Sigmoid colon (tissue), 7 donors: Measurements from ENCODE around the gene LPCAT1. TPM values are rescaled to one million over a fixed set of nuclear protein-coding genes. Genes with fewer than 3 reads are reported as not detected.

ENCODE experiments used
- DNase-seq: peaks from one replicate; pipeline ENCODE4 v3.0.0-alpha.2; 2019
- H3K27ac ChIP-seq, 4 donors: fragments of 200-600 bp; sonication (generic); one replicate each; pipeline ENCODE4 v1.5.1; 2016 to 2019; ENCODE audit warnings: mild to moderate bottlenecking in 1 of 4
- H3K27me3 ChIP-seq, 3 donors: fragments of 200-600 bp; sonication (generic); one replicate each; pipeline ENCODE4 v1.5.1; 2019; ENCODE audit warnings: mild to moderate bottlenecking in 1 of 3
- H3K36me3 ChIP-seq, 4 donors: fragments of 200-600 bp; sonication (generic); one replicate each; pipeline ENCODE4 v1.5.1; 2016 to 2019
- H3K4me1 ChIP-seq, 4 donors: fragments of 200-600 bp; sonication (generic); one replicate each; pipeline ENCODE4 v1.5.1; 2017 to 2019
- H3K4me3 ChIP-seq, 4 donors: fragments of 200-600 bp; sonication (generic); one replicate each; pipeline ENCODE4 v1.5.1; 2017 to 2019; ENCODE audit warnings: mild to moderate bottlenecking in 2 of 4, moderate library complexity in 1 of 4
- H3K9me3 ChIP-seq, 4 donors: fragments of 200-600 bp in 3 of 4; sonication (generic) in 3 of 4; one replicate each; pipeline versions ENCODE4 v1.5.1 to v1.6.1; 2013 to 2019
- EP300 ChIP-seq, 4 donors: sonication (generic); formaldehyde crosslinking; IDR thresholded peaks; one replicate each; pipeline ENCODE4 v1.6.1; 2017; ENCODE audit warnings: antibody characterized with exemption in 4 of 4
- POLR2A ChIP-seq, 2 donors: fragments of 450-650 bp; IDR thresholded peaks; one replicate each; pipeline ENCODE4 v1.6.1; 2016; ENCODE audit warnings: antibody characterized with exemption in 2 of 2, mild to moderate bottlenecking in 2 of 2, moderate library complexity in 2 of 2
- POLR2AphosphoS5 ChIP-seq, 4 donors: sonication (generic); formaldehyde crosslinking; IDR thresholded peaks; one replicate each; pipeline ENCODE4 v1.6.1; 2017; ENCODE audit warnings: antibody characterized with exemption in 4 of 4
- WGBS, 2 donors: extraction: QIAGEN DNeasy Blood & Tissue Kit; methylation state at CpG; one replicate each; pipeline ENCODE4 v1.1.7; 2013; 5-methylcytosine and 5-hydroxymethylcytosine counted together
- intact Hi-C: fragments of 100-400 bp; cut with DNase I; formaldehyde crosslinking; loops from one replicate; pipeline ENCODE4 v1.15.1; 2023
- polyA plus RNA-seq, 3 donors: library from polyadenylated mRNA; stranded (reverse); fragments of 200-250 nt; gene quantifications; one replicate each; pipeline ENCODE4 v1.2.3, GENCODE V29; 2013
- total RNA-seq, 4 donors: library from RNA; depleted of rRNA; stranded (reverse); fragments of >200 nt; gene quantifications; one replicate each; pipeline ENCODE4 v1.1.0, GENCODE V29; 2016
- TF ChIP-seq, protein P1 (sequence below), 4 experiments: fragments of 450-650 bp in 3 of 4; fragments of 200-600 bp in 1 of 4; IDR thresholded peaks; one replicate each; pipeline ENCODE4 v1.5.1; 2016 to 2019; ENCODE audit warnings: antibody characterized with exemption in 4 of 4, mild to moderate bottlenecking in 3 of 4, moderate library complexity in 2 of 4
- donor health status: healthy with polysubstance abuse.
- donor health status: Bipolar disorder and iron deficiency.
- donor health status: healthy.

LPCAT1 gene
- total and polyA plus RNA-seq, 7 donors: 4.2 to 35.1 (median 22.2) TPM

DNA sequence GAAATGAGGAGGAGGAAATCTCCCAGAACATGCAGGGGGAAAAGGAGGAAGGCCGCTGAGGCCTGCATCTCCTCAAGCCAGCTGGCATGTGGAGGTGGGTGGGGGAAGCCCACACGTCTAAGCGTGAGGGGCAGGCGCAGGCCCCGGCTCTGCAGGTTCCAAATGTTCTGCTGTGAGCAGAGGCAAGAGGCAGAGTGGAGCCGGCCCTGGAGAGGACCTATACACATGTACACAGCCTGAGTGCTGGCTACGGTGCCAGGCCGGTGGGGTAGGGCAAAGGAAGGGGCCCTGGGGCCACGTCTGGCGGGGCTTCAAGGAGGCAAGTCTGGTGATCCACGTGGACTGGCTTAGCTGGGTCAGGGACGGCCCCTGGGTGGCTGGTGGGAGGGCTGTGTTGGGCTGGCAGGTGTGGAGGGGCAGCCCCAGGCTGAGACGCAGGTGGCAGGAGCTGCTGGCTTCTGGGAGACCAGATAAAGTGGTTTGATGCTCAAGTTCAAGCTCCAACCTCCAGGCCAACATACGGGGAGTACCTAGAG lies 26.4 kb downstream of the LPCAT1 start:
- no peaks in the 10 kb centered on the region for H3K27me3 ChIP-seq
- H3K4me3 ChIP-seq: no peak overlapping the region
- 64 to 86% methylated on average over 14 of the region's 14 CpGs for WGBS, 2 donors

GRCh38 chr5:1495525-1495897 lies 28.2 kb downstream of the LPCAT1 start:
- Histone ChIP-seq H3K4me3 (no peak overlapping the region), H3K27me3 (no peaks in the 10 kb centered on the region), H3K9me3 (no peaks in the 10 kb centered on the region), H3K4me1 (peaks cover 0 to 20% (median 18%) of the 10 kb centered on the region in 4 donors), H3K27ac (no peak overlapping the region), H3K36me3 (peaks cover 0 to 39% (median 12%) of the 10 kb centered on the region in 4 donors)
- 59 to 76% methylated on average over 6 of the region's 6 CpGs for WGBS, 2 donors
- no peak for DNase-seq
- intact Hi-C loops: no loop called here
- TF ChIP-seq, protein P1, sequence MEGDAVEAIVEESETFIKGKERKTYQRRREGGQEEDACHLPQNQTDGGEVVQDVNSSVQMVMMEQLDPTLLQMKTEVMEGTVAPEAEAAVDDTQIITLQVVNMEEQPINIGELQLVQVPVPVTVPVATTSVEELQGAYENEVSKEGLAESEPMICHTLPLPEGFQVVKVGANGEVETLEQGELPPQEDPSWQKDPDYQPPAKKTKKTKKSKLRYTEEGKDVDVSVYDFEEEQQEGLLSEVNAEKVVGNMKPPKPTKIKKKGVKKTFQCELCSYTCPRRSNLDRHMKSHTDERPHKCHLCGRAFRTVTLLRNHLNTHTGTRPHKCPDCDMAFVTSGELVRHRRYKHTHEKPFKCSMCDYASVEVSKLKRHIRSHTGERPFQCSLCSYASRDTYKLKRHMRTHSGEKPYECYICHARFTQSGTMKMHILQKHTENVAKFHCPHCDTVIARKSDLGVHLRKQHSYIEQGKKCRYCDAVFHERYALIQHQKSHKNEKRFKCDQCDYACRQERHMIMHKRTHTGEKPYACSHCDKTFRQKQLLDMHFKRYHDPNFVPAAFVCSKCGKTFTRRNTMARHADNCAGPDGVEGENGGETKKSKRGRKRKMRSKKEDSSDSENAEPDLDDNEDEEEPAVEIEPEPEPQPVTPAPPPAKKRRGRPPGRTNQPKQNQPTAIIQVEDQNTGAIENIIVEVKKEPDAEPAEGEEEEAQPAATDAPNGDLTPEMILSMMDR (IDR thresholded peaks at IDR 0.05): no peak
- TF ChIP-seq POLR2A (IDR thresholded peaks at IDR 0.05): no peak
- no peak for TF ChIP-seq POLR2AphosphoS5 (IDR thresholded peaks at IDR 0.05)
- TF ChIP-seq EP300 (IDR thresholded peaks at IDR 0.05): no peak

More for the DNA sequence above, 26.4 kb downstream of the LPCAT1 start:
- TF ChIP-seq POLR2A (IDR thresholded peaks at IDR 0.05) (no peak), POLR2AphosphoS5 (IDR thresholded peaks at IDR 0.05) (no peak), EP300 (IDR thresholded peaks at IDR 0.05) (no peak)
- TF ChIP-seq, protein P1 (IDR thresholded peaks at IDR 0.05): no peak
- intact Hi-C loops: no loop called here
- no peak for DNase-seq
- H3K9me3 ChIP-seq: no peaks in the 10 kb centered on the region
- H3K4me1 ChIP-seq: peaks cover 0 to 37% (median 26%) of the 10 kb centered on the region in 4 donors
- no peak overlapping the region for H3K27ac ChIP-seq
- H3K36me3 ChIP-seq: peaks cover 0 to 26% (median 6%) of the 10 kb centered on the region in 4 donors

- TF ChIP-seq, protein P1 (IDR thresholded peaks at IDR 0.05): no peak
- TF ChIP-seq EP300 (IDR thresholded peaks at IDR 0.05) (no peak), POLR2AphosphoS5 (IDR thresholded peaks at IDR 0.05) (peak in 1 of 4 donors; percentile 4)
- peaks cover 0 to 15% (median 13%) of the 10 kb centered on the region in 4 donors for H3K4me1 ChIP-seq
- 65 to 89% methylated on average over 50 of the region's 50 CpGs for WGBS, 2 donors
- H3K27me3 ChIP-seq: no peaks in the 10 kb centered on the region
- intact Hi-C loops: no loop called here
- H3K4me3 ChIP-seq: no peak overlapping the region
- DNase-seq: no peak
- H3K36me3 ChIP-seq: peaks cover 0 to 45% (median 12%) of the 10 kb centered on the region in 4 donors
- H3K27ac ChIP-seq: no peak overlapping the region
- H3K9me3 ChIP-seq: no peaks in the 10 kb centered on the region
Observed at GRCh38 chr5:1494780-1495524, 28.8 kb downstream of the LPCAT1 start.

DNA sequence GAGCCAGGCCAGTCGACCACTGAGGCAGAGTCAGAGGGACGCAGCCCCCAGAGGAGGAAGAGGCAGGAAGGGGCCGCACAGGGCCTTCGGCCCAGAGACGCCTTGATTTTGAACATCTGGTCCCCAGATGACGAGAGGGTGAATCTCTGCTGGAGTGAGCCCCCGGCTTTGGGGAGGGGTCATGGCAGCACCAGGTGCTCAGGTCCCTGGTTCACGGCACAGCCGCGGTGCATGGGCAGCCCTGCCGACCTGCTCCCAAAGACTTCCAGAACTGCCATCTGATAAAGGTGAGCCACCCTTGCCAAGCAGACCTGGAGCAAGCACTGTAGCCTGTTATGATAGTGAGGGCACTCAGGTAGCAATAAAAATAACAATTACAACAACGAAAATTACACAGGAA lies 29.8 kb downstream of the LPCAT1 start:
- Histone ChIP-seq H3K36me3 (peaks cover 0 to 55% (median 15%) of the 10 kb centered on the region in 4 donors), H3K9me3 (no peaks in the 10 kb centered on the region), H3K4me3 (no peak overlapping the region), H3K27ac (no peak overlapping the region), H3K4me1 (peaks cover 0 to 10% (median 7%) of the 10 kb centered on the region in 4 donors), H3K27me3 (no peaks in the 10 kb centered on the region)
- DNase-seq: no peak
- 80 to 83% methylated on average over 12 of the region's 12 CpGs for WGBS, 2 donors
- intact Hi-C loops: no loop called here
- TF ChIP-seq EP300 (IDR thresholded peaks at IDR 0.05) (no peak), POLR2AphosphoS5 (IDR thresholded peaks at IDR 0.05) (no peak), POLR2A (IDR thresholded peaks at IDR 0.05) (no peak)
- TF ChIP-seq, protein P1 (IDR thresholded peaks at IDR 0.05): no peak
